HG02885 (cell line): ENCODE measurements around the gene PRR12.

Source experiments
- ATAC-seq: cut with Tn5 transposase; IDR thresholded peaks from one replicate; pipeline ENCODE4 v1.9.1; 2021; ENCODE audit warnings: mild to moderate bottlenecking; ENCODE audit not compliant: unreplicated experiment, poor library complexity

Gene PRR12

DNA sequence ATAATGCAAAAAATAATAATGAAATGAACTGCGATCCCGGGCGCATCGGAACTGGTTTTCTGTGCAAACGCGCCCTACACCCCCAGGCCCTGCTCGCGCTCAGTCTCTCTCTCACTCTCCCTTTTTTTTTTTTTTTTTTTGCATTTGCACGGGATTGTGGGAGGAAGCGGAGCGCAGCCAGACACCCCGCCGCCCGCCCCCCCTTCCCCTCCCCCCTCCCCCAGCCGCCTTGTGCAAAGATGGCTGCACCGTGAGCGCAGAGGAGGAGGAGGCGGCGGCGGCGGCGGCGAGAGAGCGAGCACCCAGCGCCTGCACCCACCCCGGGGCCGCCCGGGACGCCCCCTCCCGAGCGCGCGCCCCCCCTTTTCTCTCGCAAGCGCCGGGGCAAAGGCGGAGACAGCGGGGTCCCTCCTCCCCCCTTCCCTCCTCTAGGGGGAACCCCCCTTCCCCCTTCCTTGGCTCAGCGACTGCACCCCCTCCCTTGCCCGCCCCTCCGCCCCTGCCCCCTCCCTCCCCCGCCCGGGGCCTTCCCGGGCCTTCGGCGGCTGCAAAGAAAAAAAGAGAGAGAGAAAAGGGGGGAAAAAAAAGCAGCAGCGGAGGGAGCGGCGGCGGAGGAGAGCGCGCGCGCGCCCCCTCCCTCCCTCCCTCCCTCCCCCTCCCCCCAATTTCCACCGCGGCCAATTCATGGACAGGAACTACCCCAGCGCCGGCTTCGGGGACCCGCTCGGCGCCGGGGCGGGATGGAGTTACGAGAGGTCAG is at the start of gene PRR12:
Gene PRR12 (plus strand): TSS at position 212 of the 760 bp plus-strand sequence. CDS start 473 bp downstream, at position 685.
- no peak for ATAC-seq

GRCh38 chr19:49541914-49542313 is 49.1 kb upstream of the PRR12 start:
- no peak for ATAC-seq

DNA sequence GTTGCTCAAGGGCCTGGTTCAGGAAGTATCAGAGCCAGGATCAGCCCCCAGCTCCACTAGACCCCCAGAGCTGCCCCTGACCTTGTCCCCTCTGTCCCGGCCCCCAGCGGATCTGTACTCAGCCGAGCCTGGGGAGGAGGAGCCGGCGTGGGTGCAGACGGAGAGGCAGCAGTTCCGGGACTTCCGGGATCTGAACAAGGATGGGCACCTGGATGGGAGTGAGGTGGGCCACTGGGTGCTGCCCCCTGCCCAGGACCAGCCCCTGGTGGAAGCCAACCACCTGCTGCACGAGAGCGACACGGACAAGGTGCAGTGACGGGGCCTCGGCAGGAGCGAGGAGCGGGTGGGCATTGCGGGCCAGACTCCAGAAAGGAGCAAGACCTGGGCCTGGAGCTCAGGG is 48.5 kb upstream of the PRR12 start:
- ATAC-seq = no peak

DNA sequence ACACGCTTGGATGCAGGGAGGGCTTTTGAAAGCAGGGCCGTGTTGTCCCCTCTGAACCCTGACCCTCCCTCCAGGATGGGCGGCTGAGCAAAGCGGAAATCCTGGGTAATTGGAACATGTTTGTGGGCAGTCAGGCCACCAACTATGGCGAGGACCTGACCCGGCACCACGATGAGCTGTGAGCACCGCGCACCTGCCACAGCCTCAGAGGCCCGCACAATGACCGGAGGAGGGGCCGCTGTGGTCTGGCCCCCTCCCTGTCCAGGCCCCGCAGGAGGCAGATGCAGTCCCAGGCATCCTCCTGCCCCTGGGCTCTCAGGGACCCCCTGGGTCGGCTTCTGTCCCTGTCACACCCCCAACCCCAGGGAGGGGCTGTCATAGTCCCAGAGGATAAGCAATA is 48.0 kb upstream of the PRR12 start:
- ATAC-seq = no peak

DNA sequence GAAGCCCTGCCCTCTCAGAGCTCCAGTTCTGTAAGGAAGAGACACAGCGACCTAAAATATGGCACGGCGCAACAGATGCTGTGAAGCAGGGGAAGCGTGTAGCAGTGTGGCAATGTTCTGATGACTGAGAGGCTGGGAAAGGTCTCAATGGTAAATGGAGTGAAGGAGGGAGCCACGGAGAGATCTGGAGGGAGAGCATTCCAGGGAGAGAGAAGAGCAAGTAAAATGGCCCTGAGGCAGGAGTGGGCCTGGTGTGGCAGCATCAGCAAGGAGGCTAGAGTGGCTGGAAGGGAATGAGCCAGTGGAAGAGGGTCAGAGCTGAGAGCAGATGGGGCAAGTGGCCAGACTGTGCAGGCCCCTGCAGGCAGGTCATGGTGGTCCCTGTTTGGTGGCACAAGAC is 46.8 kb upstream of the PRR12 start:
- ATAC-seq = no peak

DNA sequence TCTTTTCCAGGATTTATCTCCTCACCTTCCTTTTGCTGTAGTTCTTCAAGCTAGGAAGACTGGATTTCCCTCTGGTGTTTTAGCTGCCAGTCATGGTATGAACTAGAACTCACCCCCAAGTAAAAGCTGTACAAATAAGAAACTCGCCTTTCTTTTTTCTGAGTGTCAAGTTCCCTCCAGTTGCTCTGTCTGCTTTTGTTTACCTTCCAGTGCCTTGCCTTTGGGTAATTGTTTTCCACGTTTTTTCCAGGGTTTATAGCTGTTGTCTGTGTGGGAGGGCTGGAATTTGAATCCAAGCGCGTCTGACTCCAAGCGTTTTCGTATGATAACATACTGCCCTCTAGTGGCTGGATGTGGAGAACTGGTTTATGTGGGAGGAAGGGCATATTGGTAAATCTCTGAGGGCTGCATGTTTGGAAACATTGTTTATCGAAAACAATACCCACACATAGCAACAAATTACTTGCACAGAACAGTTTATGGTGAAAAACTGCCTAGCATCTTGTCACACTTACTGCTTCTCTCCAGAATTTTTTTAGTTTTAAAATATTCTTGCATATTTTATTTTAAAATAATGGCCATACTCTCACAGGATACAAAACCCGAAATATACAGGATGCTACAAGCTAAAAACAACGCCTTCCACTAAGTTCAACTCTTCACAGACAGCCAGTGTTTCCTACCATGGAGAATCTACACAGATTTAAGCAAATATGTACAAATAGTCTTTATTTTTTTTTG is 44.0 kb upstream of the PRR12 start:
- no peak for ATAC-seq

GRCh38 chr19:49549045-49549444 is 41.9 kb upstream of the PRR12 start:
- ATAC-seq = no peak

DNA sequence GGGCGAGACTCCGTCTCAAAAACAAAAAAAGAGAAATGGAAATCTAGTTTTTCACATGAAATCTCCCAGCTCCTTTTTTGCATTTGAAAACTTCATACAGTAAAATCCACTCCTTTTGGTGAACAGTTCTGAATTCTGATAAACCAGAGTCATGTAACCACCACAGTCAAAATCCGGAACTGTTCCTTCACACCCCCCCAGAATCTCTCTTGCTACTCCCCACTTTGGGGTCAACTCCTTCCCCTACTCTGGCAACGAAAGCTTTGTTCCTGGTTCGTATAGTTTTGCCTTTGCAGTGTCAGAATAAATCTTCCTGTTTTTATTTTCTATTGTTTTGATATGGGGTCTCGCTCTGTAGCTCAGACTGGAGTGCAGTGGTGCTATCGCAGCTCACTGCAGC is 39.5 kb upstream of the PRR12 start:
- ATAC-seq = no peak

DNA sequence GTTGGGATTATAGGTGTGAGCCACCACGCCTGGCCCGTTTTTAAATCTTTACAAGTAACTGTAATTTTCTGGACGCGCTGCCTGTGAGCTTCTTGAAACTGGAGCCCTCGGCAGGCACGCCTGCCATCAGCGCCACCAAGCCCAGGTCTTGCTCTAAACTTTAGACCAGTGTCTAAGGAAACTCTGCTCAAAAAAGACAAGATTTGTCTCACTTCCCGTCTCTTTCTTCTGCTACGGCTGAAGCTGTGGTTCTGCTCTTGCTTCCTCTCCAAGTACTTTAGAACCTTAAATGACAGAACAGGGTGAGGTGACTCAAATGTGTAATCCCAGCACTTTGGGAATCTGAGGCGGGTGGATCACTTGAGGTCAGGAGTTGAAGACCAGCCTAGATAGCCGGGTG is 38.2 kb upstream of the PRR12 start:
- no peak for ATAC-seq

DNA sequence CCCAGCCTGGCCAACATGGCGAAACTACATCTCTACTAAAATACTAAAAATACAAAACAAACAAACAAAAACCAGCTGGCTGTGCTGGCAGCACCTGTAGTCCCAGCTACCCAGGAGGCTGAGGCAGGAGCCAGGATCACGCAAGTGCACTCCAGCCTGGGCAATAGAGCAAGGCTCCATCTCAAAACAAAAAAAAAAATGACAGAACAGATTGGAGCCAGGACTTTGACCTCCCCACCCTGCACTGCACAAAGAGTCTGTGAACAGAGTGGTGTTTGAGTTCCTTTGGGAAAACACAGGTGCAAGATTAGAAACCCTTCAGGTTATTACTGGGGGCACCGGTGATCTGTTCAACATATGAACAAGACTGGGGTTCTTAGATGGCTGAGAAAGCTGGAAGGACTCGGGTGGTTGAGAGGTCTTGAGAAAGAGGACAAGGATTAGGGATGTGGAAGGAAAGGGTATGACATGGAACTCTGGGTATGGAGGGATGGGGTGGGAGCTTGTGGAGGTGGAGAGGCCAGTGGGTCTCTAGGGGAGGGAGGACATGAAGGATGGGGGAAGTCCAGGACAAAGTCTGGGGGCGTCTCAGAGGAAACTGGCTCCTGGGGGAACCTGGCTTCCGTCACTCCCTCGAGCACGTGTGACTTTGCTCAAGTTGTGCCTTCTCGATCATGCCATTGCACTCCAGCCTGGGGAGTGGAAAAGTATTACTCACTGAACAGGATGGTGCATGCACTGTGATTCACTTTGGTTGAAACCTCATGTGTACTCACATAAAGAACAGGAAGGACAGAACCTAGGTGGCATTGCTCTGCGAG is 37.3 kb upstream of the PRR12 start:
- ATAC-seq = no peak

DNA sequence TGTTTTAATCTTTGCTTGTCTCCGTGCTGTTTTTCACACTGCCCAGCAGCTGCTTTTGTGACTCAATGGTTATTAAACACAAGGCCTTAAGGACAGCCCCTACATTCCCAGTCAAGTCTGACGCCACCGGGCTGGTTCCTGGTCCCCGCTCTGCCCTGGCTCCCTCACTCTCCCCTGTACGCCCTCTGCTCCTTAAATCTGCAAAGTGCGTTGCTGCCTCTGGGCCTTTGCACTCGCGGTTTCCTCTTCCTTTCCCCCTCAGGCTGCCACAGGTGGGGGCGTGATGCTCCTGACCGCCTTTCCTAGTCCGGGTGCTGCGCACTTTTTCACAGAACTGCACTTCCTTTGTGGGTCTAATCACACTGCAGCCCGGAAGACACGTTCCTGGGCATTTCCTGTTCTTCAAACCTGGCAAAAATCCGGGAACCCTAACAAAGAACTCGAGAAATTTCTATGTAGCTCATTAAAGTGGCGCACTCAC is 36.2 kb upstream of the PRR12 start:
- ATAC-seq = no peak

GRCh38 chr19:49555600-49556411 is 35.2 kb upstream of the PRR12 start:
- ATAC-seq = no peak

- no peak for ATAC-seq
These were observed 34.3 kb upstream of the PRR12 start for GRCh38 chr19:49556412-49557398.

- ATAC-seq = no peak
These were observed 33.2 kb upstream of the PRR12 start for GRCh38 chr19:49557641-49558325.

- ATAC-seq = no peak
These were observed 32.4 kb upstream of the PRR12 start for GRCh38 chr19:49558591-49558990.

DNA sequence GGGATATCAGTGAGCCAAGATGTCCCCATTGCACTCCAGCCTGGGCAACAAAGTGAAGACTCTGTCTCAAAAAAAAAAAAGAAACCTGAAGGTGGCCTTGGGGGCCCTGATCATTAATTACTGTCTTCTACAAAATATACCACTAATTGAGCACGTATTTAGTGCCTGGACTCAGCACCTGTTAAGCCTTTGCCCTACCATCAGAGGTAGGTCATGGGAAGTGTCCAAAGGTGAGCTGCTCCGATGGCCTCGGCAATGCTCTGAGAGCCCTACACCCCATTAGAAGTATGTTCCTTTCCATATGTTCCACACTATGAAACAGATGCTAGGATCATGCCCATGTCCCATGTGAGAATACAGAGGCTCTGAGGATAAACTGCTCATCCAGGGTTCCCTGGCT is 31.5 kb upstream of the PRR12 start:
- no peak for ATAC-seq

- ATAC-seq = no peak
These were observed 31.1 kb upstream of the PRR12 start for GRCh38 chr19:49559928-49560327.

DNA sequence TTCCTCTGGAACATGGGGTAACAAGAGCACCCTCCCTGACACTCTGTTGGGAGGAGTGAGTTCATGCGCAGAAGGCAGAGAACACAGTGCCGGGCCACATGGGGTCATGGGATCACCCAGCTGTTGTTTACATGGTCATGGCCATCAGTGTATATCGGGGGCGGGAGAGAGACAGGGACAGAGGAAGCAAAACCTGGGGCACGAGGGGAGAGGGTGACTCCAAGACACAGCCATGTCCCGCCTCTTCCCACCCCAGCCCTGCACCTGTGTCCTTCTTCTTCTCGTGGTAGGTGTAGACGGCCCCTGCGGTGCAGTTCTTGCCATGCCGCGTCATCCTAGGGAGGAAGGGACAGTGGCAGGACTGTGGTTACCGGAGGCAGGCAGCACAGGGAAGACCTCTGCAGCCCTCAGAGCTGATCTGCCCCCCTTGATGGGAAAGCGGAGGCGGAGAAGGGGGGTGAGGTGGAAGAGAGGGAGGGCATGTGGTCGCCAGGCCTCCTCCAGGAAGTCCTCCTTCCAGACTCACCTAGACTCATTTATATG is 30.6 kb upstream of the PRR12 start:
- ATAC-seq = no peak
